Fibroblast of gingiva (primary cell): Measurements from ENCODE around the gene ATF2.

Experiments
- DNase-seq: peaks from one replicate; pipeline ENCODE4 v3.0.0-alpha.2; 2011; ENCODE audit warnings: low read depth

Gene ATF2

DNA sequence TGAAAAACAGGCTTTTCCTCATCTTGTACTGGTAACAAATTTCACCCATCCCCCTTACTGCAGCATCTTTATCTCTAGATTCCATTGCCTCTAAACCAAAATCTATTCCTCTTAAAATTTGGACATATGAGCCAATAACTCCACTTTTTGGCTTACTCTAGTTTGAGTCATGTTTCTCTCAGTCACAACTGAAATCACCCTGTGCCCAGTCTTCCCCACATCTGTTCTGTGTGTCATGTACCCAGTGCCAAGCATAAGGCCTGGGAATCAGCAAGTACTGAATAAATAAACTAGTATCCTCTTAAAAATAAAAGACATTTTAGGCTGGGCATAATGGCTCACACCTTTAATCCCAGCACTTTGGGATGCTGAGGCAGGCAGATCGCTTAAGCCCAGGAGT is 142.1 kb downstream of the ATF2 start:
- peak; percentile 78 for DNase-seq

DNA sequence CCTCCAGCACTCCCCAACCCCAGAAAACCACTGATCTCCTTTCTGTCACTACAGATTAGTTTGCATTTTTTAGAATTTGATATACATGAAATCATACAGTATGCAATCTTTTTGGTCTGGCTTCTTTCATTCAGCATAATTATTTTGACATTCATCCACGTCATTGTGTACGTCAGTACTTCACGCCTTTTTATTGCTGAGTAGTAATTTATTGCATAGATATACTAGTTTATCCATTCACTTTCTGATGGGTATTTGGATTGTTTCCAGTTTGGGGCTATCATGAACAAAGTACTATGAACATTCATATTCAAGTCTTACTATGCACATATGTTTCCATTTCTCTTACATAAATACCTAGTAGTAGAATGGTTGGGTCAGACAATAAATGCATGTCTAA is 142.8 kb downstream of the ATF2 start:
- no peak for DNase-seq

DNA sequence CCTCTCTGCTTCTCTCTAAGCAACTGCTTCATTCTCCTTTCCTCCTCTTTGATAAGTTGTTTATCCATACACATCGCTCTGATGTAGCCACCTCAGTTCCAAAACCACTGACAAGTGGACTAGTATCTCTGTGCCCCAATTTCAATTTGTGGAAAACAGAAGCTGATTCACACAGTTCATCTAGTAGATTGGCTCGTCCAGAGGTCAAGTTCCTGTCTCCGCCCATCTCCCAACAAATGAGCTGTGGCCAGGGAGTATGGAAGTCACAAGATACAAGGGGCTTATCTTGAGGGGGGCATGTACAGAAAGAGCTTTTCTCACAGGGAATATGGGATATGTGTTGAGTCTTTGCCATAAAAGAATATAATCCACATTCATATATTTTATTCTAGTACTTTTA is 145.1 kb downstream of the ATF2 start:
- no peak for DNase-seq
